NK-92 treated with Interleukin-12 subunit alpha and Interleukin-12 subunit beta, amount 100 ng/mL, for 24 hours (cell line): Measurements from ENCODE around the gene MYBPC1.

ENCODE experiments used
- DNase-seq: peaks from one replicate; lab custom pipeline; 2025; lab: John Stamatoyannopoulos, UW

Gene MYBPC1

DNA sequence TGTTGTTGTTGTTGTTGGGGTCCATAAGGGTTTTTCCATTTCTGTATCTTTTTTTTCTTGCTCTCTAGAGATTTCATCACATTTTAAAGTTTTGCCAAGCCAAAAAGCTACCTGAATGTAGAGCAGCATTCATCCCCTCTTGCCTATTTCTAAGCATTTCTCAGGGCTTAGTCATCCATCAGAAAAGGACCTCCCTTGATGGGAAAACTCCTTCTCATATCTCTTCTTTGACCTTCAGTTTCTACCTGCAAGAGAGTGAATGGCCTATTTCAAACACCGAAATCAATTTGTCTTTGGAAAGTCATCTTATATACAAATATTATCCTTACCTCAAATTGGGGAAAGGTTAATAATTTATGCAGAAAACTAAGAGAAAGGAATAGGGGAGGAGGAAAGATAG, 4.5 kb downstream of the MYBPC1 start:
- no peak for DNase-seq

DNA sequence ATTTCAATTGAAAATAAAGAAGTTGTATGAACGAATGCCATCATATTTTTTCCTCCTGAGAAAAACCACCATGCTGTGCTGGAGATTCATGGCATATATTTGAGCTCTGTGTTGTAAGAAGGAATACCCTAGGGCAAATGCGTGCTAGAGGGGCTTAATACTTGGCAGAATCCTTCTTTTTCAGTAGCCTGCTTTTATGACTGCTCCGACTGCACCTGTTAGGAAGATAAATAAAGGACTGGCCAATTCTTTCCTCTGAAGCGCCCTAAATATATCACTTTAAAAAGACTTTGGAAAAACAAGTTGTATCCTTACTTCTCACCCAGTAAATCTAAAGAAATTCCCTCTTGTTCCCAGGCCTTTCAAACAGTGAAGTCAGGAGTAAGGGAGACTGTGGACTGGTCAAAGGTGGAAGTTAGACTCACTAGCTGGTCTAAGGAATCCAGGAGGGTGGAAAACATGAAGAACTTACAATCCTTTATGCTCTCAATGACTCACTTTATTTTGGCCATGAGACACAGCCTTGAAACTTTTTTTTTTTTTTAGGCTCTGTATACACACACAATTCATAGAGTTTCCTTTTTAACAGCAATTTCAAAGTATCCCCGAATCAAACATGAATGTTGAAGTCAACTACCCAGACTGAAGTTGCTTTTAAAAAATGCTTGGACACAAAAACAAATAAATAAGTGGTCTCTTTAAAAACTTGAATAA, 5.2 kb downstream of the MYBPC1 start:
- DNase-seq: no peak

DNA sequence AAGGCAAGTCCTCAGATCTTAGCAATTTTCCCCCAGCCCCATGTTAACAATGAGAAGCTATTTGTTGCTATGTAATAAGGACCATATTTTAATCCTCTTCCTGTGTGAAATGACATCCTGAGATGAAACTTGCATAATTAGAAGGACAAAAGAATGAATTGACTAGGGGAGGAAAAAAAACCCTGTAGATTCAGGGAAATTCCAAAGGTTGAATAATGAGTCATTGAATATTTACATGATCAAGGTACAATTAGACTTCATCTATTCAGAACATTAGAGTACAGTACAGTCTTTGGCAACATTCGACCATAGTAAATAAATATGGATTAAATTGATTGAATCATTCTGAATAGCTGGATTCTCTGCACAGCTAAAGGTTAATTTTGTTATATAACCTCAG, 9.4 kb downstream of the MYBPC1 start:
- no peak for DNase-seq

DNA sequence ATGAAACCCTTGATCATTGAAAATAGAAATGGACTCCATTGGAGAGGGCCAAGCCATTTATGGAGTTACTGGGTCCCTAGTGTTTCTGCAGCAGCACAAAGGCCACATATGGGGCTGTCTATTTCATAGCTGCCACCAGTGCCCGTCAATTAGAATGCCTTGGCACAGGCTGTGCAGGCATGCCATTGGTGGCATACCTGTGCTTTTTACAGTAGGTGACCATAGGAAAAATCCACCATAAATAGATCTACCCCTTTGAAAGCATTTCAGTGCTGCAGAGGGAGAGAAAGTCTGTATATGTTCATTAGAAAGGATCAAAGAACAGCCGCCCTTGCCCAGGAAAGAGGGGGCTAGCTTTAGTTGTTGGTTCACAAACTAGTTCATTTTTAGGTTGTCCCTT, 13.1 kb downstream of the MYBPC1 start:
- no peak for DNase-seq

DNA sequence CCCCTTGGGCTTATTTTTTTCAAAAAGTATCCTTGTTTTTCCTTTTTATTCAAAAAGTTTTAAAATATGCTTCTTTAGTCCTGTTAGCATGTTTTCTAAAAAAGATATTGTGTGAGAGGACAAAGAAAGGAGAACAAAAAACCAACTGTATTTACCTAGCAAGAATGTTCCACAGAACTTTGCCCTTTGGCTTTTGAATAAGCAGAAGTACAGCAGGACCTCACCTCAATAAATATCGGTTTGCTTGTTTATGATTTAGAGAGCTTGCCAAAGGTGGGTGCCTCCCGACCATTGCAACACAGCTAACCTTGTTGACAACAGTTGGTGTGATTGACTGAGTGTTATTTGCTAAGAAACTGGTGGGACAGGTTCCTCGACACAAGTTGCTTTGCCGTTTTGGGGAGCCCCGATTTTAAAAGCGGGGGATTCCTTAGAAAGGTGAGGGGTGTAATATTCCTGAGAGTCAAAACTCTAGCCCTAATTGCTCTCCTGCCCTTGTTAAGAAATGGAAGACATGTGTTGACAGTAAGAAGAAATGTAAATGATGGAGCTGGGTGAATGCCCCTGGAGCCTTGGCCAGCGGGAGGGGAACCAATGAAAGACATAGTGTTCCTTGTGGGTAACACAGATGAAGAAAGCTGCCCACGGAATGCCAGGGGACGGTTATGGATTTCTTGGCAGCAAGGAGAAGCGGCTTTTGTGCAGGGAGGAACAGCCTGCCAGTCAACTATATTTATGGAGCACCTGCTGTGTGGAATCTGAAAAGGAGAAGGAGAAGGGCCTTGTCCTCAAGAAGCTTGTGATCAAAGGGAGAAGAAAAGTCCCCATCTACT, 13.7 kb downstream of the MYBPC1 start:
- no peak for DNase-seq

DNA sequence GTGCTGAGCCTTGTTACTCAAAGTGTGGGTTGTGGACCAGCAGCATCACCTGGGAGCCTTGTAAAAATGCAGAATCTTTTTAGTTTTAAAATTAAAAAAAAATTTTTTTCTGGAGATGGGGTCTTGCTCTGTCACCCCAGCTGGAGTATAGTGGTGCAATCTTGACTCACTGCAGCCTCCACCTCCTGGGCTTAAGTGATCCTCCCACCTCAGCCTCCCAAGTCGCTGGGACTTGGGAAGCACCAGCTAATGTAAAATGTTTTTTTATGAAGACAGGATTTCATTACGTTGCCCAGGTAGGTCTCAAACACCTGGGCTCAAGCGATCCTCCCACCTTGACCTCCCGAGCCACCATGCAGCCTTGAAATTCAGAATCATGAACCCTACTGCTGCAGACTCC, 14.4 kb downstream of the MYBPC1 start:
- DNase-seq: no peak

DNA sequence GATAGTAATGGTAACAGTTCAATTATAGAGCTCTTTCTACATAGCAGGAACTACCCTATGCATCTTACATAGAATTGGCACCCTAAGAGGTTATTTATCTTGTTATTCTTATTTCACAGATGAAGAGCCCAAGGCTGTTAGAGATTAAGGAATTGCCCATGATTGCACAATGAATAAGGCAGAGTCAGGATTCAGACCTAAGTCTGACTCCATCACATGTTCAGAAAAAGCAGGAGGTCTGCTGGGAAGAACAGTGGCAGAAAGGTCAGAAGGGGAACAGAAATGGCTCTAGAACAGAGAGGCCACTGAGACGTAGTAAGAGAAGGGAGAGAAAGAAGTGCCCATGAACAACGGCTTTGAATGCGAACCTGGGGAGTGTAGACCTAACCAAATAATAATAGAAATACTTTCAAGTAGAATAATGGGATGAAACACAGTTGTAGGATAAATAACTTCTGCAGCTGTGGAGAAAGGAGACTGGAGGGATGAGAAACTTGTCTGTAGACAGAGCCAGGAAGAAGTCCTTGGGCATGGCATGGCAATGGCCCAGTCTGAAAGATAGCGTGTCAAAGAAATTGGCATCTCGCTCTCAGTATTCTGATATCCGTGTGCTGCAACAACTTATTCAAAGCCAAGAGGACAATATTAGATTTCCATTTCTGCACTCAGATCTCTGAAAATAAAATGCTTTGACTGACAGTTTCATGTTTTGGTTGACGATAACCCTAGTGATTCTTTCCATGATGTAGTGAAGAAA, 17.6 kb downstream of the MYBPC1 start:
- DNase-seq: no peak

DNA sequence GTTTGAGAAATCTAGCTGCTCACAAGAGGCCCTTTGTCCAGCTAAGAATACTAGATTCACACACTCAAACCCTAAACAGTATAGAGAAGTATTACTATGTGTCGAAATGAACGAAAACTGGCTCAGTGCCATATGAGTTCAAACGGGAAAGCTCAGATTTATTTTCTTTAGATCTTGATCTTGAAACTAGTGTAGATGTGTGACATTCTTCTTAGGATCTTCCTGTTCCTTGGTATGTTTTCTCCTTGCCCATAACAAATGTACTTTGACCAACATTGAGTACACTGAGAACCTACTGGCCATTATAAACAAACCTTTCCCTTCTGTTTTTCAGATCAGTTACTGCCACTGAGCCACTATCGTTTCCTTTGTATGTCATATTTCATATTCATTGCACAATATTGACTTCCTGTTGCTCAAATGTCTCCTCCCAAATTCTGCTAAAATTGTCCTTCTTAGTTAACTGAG, 21.3 kb downstream of the MYBPC1 start:
- no peak for DNase-seq

DNA sequence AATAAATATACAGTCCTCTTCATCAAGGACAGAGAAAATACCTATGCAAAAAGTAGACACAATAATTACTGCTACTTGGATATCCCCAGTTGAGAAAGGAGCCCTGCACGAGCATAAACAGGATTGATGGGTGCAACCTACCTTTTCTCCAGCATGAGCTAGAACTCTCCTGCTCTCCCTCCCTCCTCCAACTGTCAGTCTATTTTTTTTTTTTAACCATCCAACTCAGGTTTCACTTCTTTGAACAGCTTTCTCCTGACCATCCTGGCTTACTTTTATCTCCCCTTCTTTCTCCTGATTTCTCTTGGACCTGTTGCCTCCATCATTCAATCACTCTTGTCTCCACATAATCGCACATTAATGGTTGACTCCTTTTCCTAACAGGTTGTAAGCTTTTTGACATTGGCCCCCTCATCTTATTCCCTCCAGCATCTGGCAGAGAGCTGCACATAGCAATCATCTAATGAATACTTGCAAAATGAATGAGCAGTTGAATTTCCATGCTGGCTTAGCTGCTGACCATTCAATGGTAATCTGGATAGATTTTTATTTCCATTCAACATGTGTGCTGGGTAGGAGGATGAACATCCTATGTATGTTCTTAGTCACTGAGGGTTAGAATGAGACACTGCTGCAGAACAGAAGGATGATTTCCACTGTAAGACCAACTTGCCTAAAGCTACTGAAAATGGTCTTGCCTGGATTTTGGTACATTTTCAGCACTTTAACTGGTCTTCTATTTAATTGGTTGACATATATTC, 24.4 kb downstream of the MYBPC1 start:
- DNase-seq: no peak

DNA sequence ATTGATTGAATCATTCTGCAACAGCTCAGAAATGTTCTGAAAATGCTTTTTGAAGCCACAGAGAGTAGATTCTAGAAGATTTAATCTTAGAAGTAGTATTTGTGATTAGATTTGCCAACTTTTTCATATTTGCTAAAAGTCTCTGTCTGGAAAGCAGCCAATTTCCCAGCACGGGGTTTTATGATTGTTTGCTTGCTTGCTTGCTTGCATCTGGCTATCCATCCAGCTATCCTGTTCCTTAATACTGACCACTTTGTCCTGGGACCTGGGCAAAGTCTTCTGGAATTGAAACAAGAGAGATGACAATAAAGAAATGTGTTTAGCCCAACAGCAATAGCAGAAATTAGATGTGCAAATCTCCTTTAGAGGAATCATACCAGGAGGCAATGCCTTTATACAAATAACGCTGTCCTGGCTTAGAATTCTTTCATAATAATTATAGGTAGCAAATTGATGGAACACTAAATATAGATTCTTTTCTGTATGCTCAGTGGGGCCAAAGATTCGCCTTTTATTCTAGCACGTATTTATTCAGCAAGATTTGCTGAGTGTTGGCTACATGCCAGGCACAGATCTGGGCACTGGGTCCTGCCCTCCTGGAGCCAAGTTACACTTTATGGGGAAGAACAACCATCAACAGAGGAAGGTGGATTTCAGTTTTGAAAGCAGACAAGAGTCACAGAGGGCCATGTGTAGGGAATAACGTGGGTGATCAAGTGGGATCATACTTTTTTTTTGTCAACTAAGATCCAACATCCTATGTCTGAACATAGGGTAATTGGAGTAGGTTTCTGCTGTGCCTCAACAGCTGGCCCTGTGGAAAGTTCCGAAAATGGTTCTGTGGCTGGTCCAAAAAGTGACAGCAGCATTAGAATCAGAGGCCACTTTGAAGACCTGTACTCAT, 25.3 kb downstream of the MYBPC1 start:
- DNase-seq: no peak

DNA sequence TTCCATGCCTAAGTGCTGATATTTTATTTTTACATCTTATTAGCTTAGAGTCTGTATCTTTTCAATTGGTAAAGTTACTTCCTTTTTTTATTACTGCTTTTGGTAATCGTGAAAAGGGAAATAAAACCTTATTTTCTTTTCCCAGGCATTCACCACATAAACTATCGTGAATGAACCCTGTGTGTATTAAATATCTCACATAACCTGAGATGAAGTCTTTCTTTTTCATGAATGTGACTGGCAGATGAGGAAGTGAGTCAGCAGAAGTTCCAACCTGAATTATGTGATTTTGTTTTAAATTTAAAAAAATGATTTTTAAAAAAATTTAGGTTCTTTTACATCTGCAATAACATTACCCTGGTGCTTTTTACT, 26.0 kb downstream of the MYBPC1 start:
- DNase-seq: no peak

DNA sequence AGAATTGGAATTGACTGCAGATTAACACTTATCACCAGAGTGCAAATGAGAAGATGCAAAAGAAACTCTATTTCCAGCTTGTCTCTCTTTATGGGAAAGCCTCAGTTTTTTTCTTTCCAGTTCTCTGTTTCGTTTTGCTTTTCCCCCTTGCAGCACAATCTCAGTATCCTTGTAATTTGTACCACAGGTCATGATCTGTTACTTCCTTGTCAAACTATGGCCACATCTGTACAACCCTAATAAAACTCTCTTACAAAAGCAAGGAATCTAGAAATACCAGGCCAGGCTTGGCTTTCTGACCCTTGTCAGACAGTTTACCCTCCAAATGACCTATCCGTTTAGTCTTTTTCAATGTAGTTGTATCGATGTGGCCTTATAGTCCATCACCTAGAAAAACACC, 33.9 kb downstream of the MYBPC1 start:
- no peak for DNase-seq

DNA sequence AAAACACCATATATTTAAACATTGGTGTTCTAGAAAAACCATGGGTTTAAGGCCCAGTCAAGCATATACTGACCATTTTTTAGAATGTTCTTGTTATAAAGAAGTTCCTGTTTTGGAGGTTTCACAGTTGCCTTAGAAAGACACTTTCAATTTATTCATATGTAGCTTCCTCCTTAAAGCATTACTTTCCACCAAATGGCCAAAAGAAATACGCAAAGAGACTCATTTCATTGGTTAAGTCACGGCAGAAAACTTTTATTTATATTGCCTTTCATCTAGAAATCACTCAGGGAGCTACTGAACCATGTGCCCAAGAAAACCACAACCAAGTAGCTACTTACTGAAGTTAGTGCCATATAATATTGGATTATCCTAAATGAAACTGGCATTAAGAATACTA, 40.0 kb downstream of the MYBPC1 start:
- no peak for DNase-seq

DNA sequence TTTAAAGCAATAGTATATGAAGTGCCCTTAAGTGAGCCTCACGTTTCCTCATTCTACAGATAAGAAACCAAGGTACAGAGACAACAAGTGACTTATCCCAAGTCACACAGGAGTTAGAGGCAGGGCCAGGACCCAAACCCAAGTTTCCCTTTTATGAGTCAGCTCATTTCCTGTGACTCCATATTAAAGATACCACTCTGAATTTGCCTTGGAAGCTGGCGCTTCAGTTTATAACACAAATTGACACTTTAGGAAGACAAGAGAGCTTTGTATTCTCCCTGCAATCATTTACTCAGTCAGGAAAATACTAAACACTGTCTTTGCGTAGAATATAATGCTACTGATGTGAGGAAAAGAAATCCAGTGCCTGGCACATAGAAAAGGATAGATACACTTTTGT, 43.2 kb downstream of the MYBPC1 start:
- no peak for DNase-seq

DNA sequence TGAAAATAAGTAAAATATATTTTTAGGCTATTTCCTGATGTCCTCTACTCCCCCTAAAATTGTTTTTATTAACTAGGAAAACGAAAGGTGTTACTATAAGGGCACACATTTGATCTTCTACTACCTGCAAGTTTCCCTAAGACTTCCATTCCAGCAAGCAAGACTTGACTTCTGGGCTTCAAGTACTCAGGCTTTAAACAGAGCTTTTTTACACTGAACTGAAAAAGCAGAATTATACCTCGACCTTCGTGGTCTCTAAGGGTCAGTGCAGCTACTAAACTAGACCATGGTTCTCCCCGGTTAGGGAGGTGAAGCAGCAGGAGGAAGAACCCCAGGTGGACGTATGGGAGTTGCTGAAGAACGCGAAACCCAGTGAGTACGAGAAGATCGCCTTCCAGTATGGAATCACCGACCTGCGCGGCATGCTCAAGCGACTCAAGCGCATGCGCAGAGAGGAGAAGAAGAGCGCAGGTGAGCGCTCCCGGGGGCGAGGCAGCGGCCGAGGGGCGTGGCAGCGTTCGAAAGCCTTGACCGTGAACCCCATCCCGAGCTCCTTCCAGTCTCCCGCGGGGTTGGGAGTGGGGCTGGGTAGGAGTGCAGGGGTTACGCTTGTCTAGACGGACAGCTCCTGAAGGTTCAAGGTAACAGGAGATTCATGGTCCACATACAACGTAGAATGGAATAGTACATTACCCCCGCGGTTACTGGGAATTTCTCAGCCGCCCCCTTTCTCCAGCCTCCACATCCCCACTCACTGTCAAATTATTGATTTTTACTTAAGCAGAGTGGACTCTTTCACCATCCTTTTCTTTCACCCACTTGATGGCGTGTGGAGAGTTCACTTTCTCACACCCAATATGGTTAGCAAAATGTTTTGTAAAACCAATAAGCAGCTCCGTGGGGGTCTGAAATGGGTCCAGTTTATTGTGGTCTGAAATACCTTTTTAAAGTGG, 47.6 kb downstream of the MYBPC1 start:
- DNase-seq: no peak

DNA sequence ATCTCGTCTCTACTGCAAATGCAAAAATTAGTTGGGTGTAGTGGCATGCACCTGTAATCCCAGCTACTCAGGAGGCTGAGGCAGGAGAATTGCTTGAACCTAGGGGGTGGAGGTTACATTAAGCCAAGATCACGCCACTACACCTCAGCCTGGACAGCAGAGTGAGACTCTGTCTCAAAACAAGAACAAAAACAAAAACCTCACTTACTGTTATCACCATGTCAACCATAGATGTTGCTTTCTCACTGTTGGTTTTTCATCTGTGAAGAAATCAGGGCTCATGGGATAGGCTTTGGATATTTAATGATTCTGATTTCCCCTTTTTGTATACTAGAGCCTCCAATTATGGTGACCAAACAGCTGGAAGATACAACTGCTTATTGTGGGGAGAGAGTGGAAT, 52.9 kb downstream of the MYBPC1 start:
- DNase-seq: no peak

DNA sequence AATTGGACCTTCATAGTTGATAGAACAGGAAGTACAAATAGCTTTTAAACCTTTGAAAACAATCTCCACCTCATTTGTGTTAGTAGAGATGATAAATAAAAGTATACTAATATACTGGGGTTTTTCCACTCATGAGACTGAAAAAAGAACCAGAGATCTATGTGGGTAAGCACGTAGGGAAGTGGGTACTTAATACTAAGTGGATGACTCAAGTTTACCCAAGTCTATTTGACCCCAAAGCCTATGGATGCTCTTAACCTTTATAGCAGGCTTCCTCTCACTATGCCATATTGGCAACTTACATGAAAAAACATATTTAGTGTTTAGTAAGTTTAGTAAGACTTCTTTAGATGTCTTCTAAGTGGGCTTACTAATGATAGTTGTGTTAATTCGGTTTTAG, 53.4 kb downstream of the MYBPC1 start:
- DNase-seq: no peak

DNA sequence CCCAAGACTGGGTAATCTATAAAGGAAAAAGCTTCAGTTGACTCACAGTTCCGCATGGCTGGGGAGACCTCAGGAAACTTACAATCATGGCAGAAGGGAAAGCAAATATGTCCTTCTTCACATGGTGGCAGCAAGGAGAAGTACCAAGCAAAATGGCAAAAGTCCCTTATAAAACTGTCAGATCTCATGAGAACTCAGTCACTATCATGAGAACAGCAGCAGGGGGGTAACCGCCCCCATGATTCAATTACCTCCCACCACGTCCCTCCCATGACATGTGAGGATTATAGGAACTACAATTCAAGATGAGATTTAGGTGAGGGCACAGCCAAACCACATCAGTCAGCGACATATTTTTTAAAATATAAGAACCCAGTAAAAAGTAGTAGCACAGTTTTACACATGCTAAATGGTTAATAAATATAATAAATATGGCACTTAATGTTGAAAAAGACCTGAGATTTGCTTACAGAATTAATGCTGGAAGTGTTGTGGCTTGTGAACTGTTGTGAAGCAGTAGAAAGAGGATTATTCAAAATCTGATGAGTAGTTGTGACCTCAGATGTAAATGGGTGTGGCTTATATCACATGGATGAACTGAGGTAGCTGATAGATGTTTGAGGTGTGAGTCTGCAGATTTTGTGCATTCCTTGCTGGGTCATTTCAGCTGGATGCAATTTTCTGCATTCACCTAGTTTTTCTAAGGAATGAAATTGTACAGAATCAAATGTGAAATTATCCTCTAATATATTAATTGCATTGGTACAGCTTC, 55.8 kb downstream of the MYBPC1 start:
- DNase-seq: no peak

DNA sequence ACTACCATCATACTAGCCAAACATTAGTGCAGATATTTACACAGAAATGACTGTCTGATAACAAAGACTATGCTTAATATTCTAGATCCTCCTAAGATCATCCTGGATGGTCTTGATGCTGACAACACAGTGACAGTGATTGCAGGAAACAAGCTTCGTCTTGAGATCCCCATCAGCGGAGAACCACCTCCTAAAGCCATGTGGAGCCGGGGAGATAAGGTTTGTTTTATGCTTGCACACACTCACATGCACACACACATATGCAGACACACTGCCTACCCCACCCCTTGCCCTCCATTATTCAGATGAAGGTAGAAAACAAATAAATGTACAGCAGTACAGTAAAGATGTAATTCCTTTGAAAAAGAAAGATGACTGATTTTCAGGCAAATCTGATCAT, 58.3 kb downstream of the MYBPC1 start:
- DNase-seq: no peak
